GM10266 (cell line): ENCODE measurements around the gene OVCH2.
"Not testable (repeated sequence)": the region's sequence is repeated elsewhere in the genome, so short reads cannot be mapped to it uniquely, and the experiment has no call there.

Experiments
- DNase-seq: peaks from one replicate; pipeline ENCODE4 v3.0.0; 2012; ENCODE audit errors: extremely low spot score
- TF ChIP-seq, protein P1 (sequence below): IDR thresholded peaks from 2 replicates; pipeline ENCODE4 v1.5.1; 2012; ENCODE audit warnings: mild to moderate bottlenecking, low read depth; ENCODE audit not compliant: control insufficient read depth, insufficient read depth; ENCODE audit errors: missing control alignments

OVCH2 gene, protein sequence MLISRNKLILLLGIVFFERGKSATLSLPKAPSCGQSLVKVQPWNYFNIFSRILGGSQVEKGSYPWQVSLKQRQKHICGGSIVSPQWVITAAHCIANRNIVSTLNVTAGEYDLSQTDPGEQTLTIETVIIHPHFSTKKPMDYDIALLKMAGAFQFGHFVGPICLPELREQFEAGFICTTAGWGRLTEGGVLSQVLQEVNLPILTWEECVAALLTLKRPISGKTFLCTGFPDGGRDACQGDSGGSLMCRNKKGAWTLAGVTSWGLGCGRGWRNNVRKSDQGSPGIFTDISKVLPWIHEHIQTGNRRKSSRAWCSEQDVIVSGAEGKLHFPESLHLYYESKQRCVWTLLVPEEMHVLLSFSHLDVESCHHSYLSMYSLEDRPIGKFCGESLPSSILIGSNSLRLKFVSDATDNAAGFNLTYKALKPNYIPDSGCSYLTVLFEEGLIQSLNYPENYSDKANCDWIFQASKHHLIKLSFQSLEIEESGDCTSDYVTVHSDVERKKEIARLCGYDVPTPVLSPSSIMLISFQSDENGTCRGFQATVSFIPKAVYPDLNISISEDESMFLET

DNA sequence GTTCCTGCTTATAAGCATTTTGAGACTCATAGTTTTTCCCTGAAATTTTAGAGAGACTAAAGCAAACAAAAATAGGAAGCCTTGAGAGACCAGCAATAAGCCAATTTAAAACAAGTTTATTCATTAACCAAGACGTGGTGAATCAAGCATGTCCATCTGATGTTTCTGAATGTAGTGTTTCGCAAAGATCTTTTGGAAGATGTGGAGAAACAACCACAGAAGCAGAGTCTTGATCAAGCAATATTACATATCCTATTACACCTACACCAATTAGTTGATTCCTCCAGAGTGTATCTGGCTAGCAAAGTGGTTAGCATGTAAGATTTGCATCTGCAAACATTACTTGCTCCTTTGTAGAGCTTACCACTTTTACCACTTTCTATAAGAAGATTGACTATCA lies at the start of gene OVCH2:
Gene OVCH2, minus strand, starts transcription at position 101 of the 400 bp plus-strand sequence. Its CDS starts 83 bp downstream, at position 18.
- DNase-seq: no peak
- TF ChIP-seq, protein P1, sequence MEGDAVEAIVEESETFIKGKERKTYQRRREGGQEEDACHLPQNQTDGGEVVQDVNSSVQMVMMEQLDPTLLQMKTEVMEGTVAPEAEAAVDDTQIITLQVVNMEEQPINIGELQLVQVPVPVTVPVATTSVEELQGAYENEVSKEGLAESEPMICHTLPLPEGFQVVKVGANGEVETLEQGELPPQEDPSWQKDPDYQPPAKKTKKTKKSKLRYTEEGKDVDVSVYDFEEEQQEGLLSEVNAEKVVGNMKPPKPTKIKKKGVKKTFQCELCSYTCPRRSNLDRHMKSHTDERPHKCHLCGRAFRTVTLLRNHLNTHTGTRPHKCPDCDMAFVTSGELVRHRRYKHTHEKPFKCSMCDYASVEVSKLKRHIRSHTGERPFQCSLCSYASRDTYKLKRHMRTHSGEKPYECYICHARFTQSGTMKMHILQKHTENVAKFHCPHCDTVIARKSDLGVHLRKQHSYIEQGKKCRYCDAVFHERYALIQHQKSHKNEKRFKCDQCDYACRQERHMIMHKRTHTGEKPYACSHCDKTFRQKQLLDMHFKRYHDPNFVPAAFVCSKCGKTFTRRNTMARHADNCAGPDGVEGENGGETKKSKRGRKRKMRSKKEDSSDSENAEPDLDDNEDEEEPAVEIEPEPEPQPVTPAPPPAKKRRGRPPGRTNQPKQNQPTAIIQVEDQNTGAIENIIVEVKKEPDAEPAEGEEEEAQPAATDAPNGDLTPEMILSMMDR: no peak

DNA sequence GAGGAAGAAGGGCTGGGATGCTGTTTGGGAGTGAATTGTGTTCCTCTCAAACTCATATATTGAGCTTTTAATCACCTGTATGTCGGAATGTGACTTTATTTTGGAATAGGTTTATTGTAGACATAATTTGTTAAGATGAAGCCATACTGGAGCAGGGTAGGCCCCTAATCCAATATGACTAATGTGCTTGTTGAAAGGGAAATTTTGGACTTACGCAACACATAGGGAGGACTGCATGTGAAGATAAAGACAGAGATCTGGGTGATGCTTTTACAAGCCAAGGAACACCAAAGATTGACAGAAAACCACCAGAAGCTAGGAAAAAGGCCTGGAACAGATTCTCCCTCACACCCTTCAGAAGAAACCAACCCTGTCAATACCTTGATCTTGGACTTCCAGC lies 43.2 kb upstream of the OVCH2 start:
- TF ChIP-seq, protein P1: no peak
- no peak for DNase-seq

DNA sequence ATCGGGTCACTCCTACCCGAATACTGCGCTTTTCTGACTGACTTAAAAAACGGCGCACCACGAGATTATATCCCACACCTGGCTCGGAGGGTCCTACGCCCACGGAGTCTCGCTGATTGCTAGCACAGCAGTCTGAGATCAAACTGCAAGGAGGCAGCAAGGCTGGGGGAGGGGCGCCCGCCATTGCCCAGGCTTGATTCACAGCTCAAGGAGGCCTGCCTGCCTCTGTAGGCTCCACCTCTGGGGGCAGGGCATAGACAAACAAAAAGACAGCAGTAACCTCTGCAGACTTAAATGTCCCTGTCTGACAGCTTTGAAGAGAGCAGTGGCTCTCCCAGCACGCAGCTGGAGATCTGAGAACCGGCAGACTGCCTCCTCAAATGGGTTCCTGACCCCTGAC lies 28.5 kb upstream of the OVCH2 start:
- DNase-seq: not testable (repeated sequence)

DNA sequence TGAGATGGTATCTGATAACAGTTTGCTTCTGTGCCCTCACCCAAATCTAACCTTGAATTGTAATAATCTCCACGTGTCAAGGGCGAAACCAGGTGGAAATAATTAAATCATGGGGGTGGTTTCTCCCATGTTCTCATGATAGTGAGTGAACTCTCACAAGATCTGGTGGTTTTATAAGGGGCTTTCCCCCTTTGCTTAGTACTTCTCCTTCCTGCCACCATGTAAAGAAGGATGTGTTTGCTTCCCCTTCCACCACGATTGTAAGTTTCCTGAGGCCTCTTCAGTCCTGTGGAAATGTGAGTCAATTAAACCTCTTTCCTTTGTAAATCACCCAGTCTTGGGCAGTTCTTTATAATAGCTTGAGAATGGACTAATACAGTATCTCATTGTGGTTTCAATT lies 8.5 kb upstream of the OVCH2 start:
- no peak for DNase-seq

DNA sequence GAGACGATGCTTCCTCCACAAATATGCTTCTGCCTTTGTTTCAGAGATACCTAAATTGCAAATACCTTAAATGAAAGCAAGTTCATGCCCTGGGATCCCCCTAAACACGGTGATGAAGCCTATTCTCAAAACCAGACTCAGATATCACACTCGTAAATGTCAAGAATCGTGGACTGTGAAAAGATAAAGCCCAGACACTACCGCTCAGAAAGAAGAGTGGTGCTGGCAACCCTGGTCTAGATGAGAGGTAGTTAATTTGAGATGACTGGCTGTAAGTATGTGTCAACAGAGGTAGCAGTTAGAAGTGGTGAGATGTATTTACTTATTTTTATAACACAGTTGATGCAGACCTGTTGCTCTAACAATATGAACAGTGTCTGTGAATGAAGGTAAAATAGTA lies 2.5 kb downstream of the OVCH2 start:
- no peak for DNase-seq
- TF ChIP-seq, protein P1: no peak

More for the DNA sequence above, 8.5 kb upstream of the OVCH2 start:
- TF ChIP-seq, protein P1: no peak

DNA sequence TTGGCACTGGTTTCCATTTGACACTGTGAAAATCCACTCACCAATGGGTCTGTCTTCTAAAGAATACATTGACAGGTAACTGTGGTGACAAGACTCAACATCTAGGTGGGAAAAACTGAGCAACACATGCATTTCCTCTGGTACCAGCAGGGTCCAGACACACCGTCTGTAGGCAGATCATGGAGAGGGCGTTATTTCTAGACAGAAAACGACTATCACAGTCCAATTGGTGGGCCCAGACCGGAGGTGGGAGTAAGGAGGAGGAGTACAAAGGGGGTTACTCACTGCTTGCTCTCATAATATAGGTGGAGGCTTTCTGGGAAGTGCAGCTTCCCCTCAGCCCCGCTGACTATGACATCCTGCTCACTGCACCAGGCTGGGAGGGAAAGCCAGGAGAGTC lies 9.9 kb downstream of the OVCH2 start:
- DNase-seq: no peak
- TF ChIP-seq, protein P1: no peak

DNA sequence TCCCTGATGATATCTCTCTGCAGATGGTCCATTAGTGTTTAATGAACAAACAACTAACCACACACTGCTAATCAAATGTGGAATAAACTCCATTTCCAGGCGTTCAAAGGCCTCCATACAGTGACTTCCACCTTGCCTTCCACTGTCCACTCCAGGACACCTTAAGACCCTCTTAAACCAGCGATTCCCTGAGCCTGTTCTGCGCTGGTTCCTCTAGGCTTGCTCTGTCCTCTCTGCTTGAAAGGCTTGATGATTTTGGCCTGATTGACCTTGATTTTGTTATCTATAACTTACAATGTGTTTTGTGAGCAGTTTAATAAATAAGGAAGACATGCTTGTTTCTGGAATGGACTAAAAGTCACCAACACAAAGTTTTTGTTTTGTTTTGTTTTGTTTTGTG lies 12.0 kb downstream of the OVCH2 start:
- TF ChIP-seq, protein P1: no peak
- no peak for DNase-seq
